ENCODE measurements around the gene TTLL5.

The TTLL5 gene

DNA sequence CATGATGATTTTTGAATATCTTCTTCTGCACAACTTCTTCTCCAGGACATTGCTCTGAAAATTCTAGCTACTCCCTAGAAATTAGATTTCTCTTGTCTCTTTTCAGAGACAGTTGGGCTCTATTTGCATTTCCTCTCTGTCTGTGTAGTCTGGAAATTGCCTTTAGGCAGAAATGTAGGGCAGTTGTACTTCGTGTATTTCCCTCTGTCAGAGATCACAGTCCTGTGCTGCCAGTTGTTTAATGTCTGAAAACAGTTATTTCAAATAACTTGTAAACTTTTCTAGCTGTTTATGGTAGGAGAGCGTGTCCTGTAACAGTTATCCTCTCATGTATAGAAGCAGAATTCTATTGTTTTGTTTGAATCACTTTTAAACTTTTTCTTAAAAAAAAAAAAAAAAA lies 86.9 kb downstream of the TTLL5 start:
- no peak for FAIRE-seq

DNA sequence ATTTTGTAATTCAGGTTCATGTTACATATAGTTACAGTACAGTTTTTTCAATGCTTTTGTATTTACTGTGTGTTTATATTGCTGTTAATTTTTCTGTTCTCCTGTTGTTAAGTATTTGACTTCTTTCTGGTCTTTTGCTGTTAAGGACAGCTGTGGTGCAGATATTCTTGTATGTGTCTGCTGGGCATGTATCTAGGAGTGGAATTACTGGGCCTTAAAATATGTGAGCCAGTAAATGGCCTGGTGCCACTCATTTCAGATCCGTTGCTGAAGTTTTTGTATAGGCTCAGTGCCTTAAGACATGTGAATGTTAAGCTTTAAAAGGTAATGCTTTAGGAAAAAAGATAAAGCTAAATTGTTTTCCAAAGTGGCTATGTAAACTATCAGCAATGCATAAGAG lies 87.3 kb downstream of the TTLL5 start:
- FAIRE-seq: no peak

DNA sequence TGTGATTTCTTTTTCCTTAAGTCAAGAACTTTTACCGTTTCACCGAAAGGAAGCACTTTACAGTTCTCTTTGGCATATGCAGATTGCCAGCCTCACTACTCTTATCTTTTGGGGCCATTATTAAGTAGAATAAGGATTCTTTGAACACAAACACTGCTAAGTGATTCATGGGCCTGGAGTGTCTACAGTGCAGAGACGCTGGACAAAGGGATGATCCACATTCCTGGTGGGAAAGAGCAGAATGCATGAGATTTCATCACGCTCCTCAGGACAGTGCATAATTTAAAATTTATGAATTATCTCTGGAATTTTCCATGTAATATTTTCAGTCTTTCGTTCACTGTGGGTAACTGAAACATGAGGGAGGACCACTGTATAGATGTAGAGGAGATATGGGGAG lies 90.2 kb downstream of the TTLL5 start:
- FAIRE-seq: no peak

DNA sequence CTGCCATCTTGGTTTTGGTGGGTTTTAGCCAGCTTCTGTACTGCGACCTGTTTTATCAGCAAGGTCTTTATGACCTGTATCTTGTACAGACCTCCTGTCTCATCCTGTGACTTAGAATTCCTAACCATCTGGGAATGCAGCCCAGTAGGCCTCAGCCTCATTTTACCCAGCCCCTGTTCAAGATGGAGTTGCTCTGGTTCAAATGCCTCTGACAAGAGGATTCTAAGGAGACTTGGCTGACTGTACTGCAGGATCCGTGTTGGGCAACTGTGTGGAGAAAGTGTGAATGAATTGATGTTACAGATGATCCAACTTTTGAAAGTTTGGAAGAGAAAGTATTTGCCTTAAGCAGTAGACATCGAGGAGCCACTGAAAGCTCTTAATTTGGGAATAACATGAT lies 91.0 kb downstream of the TTLL5 start:
- FAIRE-seq: no peak

DNA sequence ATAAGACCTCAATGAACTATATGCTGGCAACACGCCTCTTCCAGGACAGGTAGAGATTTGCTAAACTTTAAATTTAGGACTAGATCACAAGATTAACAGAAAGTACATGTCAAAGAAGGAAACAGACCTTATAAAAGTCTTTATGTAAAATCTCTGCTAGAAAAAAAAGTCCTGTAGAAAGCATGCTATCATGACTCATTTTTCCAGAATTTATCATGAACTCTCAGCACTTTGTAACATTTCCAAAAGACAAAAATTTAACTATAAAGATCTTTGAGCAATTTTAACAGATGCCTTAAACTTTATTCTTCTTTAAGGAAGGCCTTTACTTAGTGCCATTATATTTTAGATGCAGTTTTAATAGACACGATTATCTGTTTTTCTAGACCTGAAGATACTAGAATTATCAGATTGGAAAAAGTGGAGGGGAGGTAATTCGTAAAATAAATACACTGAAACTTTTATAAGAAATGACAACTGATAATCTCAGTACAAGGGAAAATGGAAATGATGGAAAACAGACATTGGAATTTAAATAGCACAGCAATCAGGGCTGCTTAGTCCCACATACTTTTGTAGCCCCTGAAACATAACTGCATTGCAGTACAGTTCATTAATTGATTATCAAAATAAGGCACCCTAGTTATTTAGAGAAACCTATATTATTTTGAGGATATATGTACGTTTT lies 92.0 kb downstream of the TTLL5 start:
- no peak for FAIRE-seq

DNA sequence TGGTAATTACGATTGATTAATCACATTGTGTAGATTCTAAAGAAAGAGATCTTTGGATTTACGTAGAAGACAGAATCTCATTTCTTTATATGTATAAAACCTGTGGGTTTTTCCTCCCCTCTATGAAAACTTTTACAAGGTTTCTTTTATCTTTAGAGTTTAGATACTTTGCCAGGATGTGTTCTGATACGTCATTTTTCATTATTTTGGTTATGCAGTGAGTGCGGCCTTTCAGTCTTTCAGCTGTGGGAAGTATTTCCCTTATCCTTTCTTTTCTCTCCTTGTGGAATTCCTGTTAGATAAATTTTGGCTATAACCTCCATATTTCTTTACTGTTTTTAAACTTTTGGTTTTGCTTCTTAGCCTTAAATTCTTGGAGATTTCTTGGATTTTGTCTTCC lies 92.7 kb downstream of the TTLL5 start:
- FAIRE-seq: no peak

DNA sequence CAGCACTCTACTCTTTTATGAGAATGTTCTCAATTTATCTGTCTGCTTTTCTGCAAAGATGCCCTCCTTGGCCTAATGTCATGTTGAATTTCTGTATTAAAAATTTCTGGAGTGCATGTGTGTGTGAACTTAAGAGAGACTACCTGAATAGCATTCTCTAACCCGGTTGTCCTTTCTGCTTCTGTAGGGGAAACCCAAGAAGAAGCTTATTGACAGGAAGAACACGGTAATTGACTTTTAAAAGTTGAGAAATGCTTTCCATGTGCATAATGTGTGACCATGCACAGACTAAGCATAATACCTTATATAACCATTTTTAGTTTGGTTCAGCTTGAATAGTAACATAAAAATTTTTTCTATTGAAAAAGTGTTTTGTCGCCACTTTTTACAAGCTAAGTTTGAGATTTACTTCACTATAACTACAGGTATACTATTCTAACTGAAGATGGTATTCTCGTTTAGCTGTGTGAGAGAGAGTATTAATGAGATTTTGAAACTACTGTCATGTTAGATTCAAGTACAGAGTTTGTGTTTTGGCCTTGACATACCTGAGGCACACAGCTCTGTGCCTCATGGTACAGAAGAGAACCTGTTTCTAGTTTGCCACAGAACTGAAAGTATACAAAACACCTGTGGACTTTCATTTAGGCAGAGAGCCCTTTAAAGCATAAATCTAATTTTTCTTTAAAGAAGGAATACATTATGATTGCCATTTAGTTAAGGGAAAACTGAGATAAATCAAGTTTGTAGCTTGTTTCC lies 96.8 kb downstream of the TTLL5 start:
- FAIRE-seq: no peak

DNA sequence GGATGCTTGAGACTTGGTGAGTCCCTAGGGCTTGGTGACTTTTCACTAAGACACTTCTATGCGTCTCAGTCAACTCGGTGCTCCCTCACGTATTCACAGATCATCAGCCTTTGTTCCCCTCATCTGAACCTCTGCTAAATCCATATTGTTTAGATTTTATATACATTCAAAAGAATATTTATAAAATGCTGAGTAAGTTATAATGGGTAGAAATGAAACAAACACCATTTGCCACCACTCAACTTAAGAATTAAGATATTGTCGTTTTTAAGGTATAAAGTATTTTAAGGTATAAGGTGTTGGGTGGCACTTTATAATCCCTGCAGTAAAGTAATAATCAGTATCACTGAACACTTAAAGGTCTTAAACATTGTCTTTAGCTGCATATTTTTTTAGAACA lies 103.0 kb downstream of the TTLL5 start:
- no peak for FAIRE-seq

DNA sequence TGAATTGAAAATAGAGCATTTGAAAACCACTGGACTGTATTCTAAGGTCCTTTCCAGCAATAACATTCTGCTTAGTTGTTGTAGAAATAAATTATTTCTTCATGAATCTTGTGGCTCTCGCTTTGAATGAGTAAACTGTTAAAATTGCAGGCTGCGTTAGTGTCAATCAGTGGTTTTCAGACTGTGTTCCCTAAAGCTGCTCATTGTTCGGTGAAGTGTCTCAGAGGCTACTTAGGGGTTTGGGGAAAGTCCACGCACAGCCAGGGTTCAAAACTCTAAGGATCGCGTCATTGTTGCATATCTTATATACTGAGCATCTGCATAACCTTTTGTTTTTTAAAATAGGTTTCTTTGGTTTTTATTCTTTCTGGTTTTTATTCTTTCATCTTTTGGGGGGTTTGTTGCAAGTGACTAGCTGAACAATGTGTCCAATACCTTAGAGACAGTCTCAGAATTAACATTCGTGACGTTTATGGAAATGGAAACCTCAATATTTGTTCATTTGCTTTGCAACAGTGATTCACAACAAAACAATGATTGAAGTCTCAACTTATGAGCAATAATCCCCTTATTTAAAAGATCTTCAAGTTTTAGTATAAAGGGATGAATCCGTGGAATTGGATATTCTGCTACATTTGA lies 108.1 kb downstream of the TTLL5 start:
- no peak for FAIRE-seq

DNA sequence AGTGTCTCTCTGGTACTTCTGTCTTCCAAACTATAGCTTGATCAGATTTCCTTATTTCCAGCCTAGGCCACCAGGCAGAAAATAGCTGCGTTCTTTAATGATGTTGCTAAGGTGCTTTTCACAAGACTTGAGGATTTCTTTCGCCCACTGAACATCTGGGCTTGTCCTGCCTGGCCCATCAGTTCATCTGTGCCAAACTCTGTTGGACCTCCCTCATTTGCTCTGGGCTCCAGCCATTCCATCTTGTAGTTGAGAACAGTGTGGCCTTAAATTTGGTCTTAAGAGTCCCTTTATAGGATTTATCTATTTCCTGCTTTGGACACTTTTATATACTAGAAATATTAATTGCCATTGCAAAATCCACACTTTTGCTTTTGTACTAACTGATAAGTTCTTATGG lies 109.6 kb downstream of the TTLL5 start:
- no peak for FAIRE-seq

DNA sequence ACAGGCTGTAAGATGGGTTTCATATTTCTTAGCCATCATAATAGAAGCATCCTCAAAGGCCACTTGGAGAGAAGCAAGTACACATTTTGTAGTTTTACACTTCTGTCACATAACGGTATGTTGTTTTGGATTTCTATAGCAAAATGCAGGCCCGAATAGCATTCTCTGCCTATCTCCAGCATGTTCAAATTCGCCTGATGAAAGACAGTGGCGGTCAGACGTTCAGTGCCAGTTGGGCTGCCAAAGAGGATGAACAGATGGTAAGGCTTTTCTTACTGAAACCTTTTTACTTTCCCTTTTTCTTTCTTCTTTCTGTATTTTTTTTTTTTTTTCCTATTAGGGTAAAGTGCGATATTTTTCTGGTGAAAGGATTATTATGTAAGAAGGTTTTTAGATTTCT lies 110.5 kb downstream of the TTLL5 start:
- no peak for FAIRE-seq

DNA sequence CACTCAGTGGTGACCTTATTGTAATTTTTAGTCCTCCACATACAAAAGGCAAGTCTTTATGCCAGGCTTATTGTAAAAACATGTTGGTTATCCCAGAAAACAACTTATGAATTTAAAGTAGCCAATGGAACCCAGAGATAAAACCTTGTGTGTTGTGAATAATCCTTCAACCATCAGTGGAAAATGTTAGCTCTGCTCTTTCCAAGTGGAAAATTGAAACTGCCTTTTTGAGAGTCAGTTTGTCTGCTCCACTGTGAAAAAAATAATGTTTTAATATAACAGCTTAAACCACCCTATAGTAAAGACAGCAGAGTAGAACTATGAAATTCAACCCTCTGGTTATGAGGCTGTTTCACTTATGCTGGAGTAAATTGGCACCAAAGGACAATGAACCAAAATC lies 112.0 kb downstream of the TTLL5 start:
- no peak for FAIRE-seq

DNA sequence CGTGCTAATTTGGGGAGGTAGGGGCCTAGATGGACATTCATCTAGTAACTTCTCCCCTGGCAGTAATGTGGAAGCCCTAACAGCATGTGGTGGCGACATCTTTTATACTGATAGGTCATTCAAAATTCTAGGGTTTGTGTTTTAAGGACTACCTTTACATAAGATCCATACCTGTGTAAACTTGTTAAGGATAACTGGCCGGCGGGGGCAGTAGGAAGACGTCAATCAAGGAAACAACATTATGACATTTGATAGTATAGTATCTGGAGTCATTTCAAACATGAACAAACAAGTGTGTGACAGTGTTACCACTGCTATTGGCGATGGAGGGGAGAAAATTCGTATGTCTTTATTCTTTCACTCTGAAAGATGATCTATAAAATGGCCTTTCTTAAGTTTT lies 120.0 kb downstream of the TTLL5 start:
- FAIRE-seq: no peak

DNA sequence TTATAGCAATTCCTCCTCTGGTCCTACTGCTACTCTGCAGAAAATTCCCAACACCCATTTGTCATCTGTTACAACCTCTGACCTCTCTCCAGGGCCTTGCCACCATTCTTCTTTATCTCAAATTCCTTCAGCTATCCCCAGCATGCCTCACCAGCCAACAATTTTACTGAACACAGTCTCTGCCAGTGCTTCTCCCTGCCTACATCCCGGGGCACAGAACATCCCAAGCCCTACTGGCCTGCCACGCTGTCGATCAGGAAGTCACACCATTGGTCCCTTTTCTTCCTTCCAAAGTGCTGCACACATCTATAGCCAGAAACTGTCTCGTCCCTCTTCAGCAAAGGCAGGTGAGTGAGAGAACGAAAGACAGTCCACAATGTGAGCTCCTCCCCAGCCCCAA lies 122.1 kb downstream of the TTLL5 start:
- FAIRE-seq: no peak

DNA sequence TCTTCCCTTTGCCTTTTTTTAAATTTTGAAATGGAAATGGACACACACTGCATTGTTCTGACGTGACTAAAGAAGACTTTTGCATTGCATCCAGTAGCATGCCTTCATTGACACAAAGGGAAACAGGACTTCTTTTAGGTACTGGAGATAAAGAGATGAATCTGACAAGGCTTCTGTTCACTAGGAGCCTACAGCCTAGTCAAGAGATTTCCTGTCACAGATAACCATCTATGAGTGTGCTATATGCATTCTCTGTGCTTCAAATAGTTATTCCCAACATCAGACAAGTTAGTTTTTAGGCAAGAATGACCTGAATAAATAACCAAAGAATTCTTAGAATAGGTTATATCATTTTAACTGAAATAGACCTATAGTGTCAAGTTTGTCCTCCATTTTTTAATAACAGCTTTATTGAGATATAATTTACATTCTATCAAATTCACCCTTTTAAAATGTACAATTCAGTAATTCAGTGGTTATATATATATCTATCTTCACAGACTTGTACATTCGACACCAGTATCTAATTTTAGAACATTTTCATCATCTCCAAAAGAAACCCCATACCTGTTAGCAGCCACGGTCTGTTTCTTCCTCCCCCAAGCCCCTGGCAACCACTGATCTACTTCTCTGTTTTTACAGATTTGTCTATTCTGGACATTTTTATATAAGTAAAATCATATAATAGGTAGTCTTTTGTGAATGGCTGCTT lies 122.7 kb downstream of the TTLL5 start:
- FAIRE-seq: no peak

DNA sequence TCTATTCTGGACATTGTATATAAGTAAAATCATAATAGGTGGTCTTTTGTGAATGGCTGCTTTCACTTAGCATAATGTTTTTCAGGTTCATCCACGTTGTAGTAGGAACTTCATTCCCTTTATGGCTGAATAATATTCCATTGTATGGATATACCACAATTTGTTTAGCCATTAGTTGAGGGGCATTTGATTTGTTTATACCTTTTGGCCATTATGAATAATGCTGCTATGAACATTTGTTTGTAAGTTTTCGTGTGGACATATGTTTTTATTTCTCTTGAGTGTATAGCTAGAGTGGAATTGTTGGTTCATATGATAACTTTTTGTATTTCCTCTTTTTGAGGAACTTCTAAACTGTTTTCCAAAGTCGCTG lies 123.3 kb downstream of the TTLL5 start:
- no peak for FAIRE-seq

DNA sequence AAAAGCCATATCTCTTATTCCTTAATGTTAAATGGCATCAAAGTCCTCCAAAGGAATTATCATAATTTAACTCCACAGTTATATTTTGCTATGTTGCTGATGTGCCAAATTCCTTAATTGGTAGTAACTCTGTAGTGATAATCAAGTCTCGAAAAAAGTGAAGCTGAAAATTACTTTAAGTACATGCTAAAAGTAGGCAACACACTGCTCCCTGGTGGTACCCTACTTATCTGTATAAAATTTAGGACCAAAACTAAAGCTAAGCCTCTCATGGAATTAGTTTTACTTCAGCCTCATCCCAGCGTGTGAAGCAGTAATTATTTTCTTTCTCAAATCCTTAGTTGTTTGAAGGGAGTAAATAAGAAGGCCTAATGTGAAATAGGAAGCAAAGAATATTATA lies 132.8 kb downstream of the TTLL5 start:
- no peak for FAIRE-seq

DNA sequence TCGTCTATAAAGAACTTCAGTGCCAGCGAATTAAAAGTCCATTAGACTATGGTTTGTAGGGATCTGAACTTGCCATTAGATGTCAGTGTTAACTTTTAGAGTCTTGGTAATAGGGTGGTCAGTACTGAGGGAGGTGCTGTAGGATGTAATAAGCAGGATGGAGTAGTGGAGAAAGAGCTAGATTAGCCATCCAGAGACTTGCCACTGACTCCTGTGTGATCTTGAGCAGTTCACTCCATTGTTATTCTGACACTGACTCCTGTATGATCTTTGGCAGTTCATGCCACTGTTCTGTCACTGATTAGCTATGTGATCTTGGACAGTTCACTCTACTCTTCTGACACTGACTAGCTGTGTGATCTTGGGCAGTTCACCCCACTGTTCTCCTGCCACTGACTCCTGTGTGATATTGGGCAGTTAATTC lies 133.6 kb downstream of the TTLL5 start:
- no peak for FAIRE-seq

DNA sequence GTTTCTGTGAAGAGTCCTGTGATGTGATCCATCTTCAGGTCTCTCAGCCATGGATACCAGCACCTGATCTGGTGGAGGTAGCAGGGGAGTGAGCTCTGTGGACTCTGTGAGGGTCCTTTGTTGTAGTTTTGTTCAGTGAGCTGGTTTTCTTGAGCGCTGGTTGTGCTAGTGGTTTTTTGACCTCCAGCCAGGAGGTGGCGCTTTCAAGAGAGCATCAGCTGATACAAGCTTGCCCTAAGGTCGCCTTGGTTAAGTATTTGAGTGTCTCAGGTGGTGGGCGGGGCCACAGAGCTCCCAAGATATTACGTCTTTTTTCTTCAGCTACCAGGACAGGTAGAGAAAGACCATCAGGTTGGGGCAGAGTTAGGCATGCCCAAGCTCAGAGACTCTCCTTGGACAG lies 139.7 kb downstream of the TTLL5 start:
- FAIRE-seq: no peak

DNA sequence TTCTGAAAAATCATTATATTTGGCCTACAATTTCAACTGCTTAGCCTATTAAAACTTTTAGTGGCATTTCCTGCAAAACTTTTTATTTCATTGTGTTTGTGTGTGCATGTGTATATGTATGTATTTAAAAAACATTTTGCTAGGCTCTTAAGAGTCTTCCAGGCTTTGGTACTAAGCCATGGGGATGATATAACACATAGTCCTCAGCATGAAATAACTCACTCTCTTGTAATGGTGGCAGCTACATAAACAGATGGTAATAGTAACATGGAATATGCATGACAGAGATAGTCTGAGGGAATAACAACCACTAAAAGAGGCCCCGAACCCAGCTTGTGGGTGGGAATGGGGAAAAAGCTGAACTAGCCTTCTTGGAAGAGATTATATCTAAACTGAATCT lies 141.4 kb downstream of the TTLL5 start:
- no peak for FAIRE-seq

DNA sequence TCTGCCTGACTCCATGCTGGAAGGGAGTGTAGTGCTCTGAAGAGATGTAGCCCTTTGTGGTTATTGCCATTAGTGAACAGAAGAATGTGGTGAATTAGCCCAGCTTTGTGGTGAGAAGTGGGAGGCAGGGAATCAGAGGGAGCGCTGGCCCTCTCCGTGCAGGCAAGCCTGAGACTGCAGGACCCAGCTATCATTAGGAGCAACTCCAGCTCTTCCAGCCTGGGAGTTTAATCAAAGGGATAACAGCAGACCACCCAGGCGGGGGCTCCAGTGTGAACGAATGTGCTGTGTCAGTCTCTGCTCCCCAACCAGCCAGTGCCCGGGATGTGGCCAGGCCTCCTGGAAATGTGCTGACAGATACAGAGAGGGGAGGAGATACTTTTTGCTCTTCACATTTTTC lies 142.7 kb downstream of the TTLL5 start:
- no peak for FAIRE-seq

DNA sequence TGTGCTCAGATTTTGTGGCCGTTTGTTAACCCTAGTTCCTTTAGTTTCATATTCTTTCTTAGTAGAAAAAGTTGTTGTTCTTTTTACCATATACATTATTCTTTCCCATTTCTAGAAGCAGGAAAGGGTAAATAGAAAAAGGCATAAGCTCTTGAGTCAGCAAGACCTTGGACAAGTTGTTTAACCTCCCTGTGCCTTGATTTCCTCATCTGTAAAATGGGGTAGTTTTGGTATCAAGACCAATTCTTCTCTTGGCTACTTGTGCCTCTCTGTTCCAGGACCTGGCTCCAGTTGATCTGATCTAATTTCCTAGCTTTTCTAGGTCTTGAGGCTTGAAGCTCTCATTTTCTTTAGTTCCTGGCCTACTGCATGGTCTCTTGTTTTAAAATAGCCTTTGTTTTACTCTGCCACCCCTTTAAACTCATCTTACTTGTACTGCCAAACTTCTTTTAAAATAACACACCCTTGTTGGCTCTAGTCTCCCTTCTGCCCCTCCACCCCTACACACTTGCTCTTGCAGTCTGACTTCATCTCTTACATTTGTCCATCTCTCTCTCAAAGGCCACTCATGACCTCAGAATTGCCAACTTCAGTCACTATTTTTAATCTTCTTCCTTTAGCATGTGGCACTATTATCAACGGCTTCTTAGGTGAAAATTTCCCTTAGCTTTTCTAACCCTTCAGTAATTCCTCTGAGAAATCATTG lies 143.7 kb downstream of the TTLL5 start:
- no peak for FAIRE-seq

DNA sequence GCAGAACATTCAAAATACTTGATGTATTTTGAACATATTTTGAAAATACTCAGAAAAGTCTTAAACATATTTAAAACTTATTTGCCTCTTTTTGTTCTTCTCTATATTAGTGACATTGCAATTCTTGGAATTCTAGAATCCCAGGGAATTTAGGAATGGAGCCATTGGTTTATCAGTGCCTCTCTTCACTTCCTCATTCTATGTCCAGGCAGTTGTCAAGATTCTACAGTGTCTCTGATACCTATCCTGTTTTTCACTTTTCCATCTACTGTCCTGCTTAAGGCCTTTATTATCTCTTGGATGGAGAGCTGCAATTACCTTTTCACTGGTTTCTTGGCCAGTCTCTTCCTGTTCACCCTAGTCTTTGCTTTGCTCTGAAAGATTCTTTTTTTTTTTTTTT lies 144.6 kb downstream of the TTLL5 start:
- no peak for FAIRE-seq

Data from TTC549 (cell line).